Amniotic stem cell (primary cell): ENCODE data around the gene CACNB2.
"Not testable (repeated sequence)": the region's sequence is repeated elsewhere in the genome, so short reads cannot be mapped to it uniquely, and the experiment has no call there.

Source experiments
- DNase-seq: peaks from one replicate; lab custom pipeline; 2025; lab: John Stamatoyannopoulos, UW

The CACNB2 gene

DNA sequence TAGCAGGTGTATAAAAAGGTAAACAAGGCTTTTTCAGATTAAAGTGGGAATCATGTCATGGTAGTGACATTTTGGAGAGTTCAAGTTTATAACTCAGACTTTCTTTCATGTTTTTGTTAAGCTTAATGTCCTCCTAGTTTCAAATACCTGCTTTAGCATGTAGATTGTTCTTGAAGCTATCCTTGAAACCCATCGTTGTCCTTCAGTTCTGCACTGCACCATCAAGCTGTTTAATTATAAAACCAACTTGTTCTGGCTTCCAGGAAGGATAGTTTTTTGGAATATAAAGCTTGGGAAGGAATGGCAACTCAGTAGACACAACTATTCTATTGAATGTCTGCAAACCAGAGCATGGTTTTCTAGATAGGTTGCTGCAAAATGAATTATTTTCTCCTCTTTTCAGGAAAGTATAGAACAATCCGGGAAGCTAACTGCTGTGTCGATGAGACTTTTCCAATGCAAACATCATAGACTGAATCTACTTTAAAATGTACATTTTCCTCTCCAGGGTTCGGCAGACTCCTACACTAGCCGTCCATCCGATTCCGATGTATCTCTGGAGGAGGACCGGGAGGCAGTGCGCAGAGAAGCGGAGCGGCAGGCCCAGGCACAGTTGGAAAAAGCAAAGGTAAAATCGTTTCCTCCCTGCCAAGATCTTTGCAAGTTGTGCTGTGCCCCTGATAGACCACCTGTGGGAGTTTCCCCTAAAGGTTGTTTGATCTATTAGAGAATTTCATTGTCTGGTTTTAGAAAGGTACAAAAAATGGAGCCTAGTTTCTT is 261.4 kb downstream of the CACNB2 start:
- no peak for DNase-seq

GRCh38 chr10:18402853-18403252 is 262.6 kb downstream of the CACNB2 start:
- no peak for DNase-seq

DNA sequence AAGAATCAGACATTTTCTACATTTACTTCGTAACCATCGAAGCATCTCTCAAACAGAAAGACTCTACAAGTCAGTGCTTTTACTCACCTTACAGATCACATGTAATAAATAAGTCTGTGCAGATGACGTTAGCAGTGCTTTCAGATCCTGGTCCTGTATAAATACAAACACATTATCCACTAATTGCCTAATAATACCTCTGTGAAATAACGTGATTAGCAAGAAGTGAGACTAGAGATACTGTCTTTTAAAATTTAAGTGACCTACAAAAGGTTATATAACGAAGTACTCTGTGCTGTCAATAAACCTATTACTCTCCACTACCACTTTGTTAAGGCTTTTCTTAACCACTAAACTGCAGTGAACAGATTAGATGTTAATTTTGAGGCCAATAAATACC is 264.3 kb downstream of the CACNB2 start:
- no peak for DNase-seq

GRCh38 chr10:18406136-18406535 is 265.9 kb downstream of the CACNB2 start:
- DNase-seq, result no peak

DNA sequence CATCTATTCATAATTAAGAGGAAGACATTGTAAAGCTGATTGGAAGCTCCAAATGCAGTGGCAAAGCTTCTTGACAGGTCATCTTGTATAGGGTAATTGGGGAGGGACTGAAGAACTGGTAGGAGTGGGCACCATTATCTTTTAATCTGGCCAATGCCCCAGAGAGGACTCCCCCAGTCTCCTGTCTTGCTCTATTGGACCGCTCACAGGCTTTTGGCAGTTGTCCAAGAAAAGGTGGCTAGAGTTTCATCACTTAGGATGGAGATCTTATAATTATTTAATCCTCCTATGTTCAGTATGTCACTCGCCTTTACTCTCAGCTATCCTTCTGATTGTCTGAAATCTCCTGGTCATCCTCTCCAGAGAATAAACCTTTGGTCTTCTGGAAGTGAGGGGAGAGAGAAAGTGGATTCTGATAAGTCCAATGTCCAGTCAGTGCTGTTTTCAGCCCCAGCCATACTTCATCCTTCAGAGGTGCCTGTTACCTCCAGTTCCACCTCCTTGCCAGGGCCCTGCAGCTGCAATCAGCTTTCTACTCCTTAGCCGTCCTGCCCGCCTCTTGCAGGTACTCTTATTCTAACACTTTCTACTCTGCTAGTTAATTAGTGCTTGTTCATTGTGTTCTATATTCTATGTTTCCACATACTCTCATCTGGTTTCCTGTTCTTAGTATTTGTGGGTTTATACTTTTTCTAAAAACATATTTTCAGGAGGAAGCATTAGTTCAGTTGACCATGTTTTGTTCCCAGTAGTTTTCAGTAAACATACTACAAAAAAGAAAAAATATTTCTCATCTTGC is 269.6 kb downstream of the CACNB2 start:
- no peak for DNase-seq

GRCh38 chr10:18414061-18414460 is 273.8 kb downstream of the CACNB2 start:
- no peak for DNase-seq

GRCh38 chr10:18417950-18418527 is 277.8 kb downstream of the CACNB2 start:
- DNase-seq, result no peak

DNA sequence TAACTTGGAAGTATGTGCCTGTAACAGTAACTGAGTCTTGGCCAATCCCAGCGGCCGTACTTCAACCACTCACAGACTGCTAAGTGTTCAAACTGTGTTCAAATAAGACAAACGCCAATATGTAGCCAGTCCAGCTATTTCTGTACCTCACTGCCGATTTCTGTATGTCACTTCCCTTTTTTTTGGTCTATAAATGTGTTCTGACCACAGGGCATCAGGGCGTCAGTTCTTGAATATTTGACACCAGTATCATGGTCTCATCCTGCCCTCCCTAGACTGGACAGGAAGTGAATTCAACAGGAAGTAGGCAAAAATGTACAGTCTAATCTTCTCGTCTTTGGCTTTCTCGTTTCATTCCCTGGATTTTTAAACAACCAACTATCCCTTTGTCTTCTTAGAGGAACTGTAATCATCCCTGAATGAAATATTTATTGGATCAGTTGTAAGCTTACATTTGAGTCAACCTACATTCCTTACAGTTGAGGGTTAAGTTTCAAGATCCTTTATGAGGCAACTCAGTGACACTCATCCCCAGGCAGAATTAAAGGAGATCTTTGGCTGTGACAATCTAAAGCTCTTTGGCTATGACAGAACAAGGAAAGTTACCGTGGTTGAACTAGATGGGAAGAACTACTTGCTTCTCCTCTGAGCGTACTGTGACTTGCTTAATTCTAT is 278.5 kb downstream of the CACNB2 start:
- no peak for DNase-seq

DNA sequence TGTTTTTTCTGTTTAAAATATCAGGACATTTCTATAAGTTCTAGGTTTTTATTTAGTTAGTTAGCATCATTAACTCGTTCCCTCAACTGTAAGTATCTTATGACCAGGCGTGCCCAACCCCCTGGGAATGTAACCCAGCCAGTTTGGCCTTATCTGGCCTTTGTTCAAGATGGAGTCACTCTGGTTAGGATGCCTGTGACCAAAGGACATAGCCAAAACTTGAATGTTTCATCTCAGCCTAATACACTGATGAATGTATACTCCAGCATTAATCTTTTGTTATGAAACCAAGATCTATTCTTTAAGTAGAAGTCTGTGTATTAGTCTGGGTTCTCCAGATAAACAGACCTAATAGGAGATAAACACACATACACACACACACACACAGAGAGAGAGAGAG is 279.7 kb downstream of the CACNB2 start:
- DNase-seq, result no peak

GRCh38 chr10:18421726-18422293 is 281.6 kb downstream of the CACNB2 start:
- DNase-seq, result no peak

- no peak for DNase-seq
These were observed 282.9 kb downstream of the CACNB2 start for GRCh38 chr10:18423058-18423637.

DNA sequence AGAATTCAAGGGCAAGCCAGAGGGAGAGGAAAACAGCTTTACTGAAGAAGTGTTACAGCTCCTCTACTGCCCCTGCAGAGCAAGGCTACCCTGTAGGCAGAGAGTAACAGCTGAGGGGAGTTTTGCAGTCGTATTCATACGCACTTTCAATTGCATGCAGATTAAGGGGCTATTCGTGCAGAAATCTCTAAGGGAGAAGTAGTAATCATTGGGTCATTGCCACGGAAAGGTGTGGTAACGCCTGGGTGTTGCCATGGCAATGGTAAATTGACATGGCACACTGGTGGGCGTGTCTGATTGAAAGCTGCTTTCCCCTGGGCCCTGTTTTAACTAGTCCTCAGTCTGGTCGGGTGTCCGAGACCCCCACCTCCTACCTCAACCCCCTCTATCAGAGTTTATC is 284.0 kb downstream of the CACNB2 start:
- DNase-seq, result no peak

- no peak for DNase-seq
These were observed 289.1 kb downstream of the CACNB2 start for GRCh38 chr10:18429335-18429734.

DNA sequence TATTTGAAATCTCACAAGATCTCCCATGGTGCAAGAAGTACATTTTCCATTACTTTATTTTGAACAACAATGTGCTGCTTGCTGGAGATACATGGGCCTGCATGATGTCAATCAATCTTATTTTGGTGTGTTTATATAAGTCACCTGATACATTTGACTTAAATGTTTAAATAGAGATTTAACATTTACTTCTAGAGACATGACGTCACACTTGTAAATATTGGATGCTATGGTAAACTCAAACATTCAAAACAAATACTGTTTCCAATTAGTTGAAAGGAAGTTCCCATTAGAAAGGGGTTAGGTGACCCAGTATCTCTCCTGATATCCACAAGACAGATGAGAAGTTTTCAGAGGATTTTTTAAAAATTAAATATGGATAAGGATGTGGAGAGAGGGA is 296.7 kb downstream of the CACNB2 start:
- no peak for DNase-seq

DNA sequence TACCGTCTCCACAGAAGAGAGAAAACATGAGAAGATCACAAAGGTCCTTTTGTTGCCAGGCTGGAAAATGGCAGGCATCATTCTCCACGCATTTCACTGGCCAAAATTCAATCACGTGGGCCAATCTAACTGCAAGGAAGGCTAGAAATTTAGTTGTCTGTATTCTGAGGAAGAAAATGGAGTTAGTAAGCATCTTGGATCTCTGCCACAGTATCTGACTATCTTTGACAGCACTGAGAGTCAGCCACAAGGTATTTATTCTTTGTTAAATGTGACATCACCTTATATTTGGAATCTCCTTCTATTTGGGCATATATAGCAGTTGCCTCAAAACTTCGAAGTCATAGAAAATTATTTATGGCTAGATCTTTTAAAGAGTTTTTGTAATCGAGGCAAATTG is 297.3 kb downstream of the CACNB2 start:
- no peak for DNase-seq

- DNase-seq, result no peak
These were observed 298.3 kb downstream of the CACNB2 start for GRCh38 chr10:18438361-18439126.

DNA sequence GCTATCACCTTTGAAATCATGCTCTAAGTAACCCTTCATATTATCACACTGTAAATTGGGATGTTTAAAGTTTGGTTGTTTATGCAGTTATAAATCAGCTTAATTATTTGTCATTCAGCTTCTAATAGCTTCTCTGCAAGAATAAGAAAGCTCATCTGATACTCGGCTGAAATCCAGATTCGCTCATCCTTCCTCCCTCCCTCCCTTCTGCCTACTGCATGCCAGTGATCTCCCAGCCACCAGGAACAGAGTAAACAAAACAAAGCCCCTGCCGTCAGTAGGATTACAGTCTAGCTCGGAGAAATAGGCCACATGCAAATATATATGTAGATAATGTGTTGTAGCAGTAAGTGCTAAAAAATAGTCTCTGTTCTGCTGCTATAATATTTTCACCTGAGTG is 299.4 kb downstream of the CACNB2 start:
- no peak for DNase-seq

GRCh38 chr10:18445635-18446034 is 305.4 kb downstream of the CACNB2 start:
- DNase-seq, result not testable (repeated sequence)

DNA sequence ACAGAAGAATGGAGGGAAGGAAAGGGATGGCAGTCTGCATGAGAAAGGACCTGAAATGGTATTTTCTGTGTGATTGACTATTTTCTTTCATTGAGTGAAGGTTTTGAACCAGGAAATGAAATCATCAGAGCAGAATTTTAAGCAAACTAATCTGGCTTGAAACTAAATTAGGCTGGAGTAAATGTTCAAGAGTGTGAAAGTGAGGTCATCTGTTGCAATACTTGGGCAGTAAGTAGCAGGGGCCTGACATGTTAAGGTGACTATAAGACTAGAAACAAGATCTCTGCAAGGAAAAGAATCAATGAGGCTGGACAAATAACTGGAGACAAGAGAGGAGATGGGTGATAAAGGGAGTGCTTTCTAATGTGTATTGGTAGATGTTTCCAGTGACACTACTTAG is 306.0 kb downstream of the CACNB2 start:
- DNase-seq, result no peak

DNA sequence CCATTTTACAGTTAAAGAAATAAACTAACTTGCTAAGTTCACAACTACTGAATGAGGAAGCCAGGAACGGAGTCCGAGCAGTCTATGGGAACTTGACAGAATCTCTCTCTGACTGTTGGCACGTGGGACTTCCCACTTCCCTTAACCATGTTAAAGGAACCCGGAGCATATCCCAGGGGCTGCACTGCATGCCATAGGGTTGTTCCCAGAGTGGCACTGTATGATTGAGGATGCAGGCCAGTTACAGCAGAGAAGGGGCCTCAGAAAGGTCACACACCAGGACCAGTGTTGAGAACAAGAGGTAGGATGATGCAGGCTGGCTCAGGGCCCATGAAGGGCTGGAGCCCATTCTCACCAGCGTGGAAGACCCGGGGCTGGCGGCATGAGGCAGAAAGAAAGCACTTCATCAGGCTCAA is 309.4 kb downstream of the CACNB2 start:
- no peak for DNase-seq

GRCh38 chr10:18450298-18450697 is 310.1 kb downstream of the CACNB2 start:
- no peak for DNase-seq
